Skeletal muscle satellite cell (primary cell): Measurements from ENCODE around the gene DEFB123. TPM values are rescaled to one million over a fixed set of nuclear protein-coding genes. Genes with fewer than 3 reads are reported as not detected.
"Not testable (repeated sequence)": the region's sequence is repeated elsewhere in the genome, so short reads cannot be mapped to it uniquely, and the experiment has no call there.

Experiments
- H3K27me3 ChIP-seq: 2 replicates; pipeline ENCODE4 v1.7.0; 2013; ENCODE audit warnings: low read length; ENCODE audit not compliant: control insufficient read depth, insufficient read depth
- H3K36me3 ChIP-seq: 2 replicates; pipeline ENCODE4 v1.7.0; 2013; ENCODE audit warnings: mild to moderate bottlenecking, control low read depth, low read length; ENCODE audit not compliant: insufficient read depth
- H3K4me1 ChIP-seq: 2 replicates; pipeline ENCODE4 v1.7.0; 2013; ENCODE audit warnings: low read length; ENCODE audit not compliant: control insufficient read depth, insufficient read depth
- H3K4me2 ChIP-seq: 2 replicates; pipeline ENCODE4 v1.7.0; 2013; ENCODE audit warnings: mild to moderate bottlenecking, low read length
- H3K4me3 ChIP-seq: 2 replicates; pipeline ENCODE4 v1.7.0; 2013; ENCODE audit warnings: low read length
- H3K9ac ChIP-seq: 2 replicates; pipeline ENCODE4 v1.7.0; 2013; ENCODE audit warnings: mild to moderate bottlenecking, low read depth, low read length, moderate library complexity
- H3K9me3 ChIP-seq: replicated peaks from 2 replicates; pipeline ENCODE4 v1.7.0; 2013; ENCODE audit warnings: mild to moderate bottlenecking, control low read depth, low read length
- total RNA-seq: library from RNA; depleted of rRNA; stranded (reverse); fragments of >200 nt; gene quantifications from 2 replicates; pipeline ENCODE4 v1.2.3, GENCODE V29; 2012; rRNA removed

The DEFB123 gene, protein sequence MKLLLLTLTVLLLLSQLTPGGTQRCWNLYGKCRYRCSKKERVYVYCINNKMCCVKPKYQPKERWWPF
- total RNA-seq = not detected in 2 replicates

DNA sequence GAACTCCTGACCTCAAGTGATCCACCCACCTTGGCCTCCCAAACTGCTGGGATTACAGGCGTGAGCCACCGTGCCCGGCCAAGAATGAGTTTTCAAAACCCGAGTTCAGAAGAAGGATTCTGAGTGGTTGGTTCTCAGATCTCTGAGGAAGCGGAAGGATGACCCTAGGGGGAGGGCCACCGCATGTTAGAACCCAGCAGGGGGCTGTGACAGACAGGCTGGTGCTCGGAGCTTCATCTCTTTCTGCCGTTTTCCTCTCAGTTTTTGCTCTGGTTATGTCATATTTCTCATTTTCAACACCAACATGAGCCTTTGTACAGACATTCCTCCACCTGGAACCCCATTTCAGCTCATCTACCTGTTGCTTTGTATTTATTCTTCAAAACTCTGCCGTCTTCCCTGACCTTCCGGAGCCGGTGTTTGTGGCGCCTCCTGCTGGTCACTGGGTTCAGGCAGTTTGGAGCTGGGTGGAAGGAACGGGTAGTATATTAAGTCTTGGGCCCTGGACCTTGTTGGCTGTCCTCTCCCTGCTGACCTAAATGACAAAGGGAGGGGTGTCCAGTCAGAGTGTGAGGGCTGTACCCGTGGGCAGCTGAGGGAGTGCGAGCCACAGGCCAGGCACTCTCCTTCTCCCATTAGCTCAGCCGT, at the start of gene DEFB123:
Gene DEFB123 (plus strand): TSS at position 621 of the 648 bp plus-strand sequence. CDS start 67 bp downstream, outside the sequence.
- Histone ChIP-seq H3K9me3 (no peaks in the 10 kb centered on the region), H3K4me1 (no peaks in the 10 kb centered on the region), H3K4me2 (no peak within 1 kb of the TSS), H3K9ac (no peak within 1 kb of the TSS), H3K27me3 (peaks cover 4% of the 10 kb centered on the region), H3K36me3 (no peaks in the 10 kb centered on the region), H3K4me3 (no peak within 1 kb of the TSS)

DNA sequence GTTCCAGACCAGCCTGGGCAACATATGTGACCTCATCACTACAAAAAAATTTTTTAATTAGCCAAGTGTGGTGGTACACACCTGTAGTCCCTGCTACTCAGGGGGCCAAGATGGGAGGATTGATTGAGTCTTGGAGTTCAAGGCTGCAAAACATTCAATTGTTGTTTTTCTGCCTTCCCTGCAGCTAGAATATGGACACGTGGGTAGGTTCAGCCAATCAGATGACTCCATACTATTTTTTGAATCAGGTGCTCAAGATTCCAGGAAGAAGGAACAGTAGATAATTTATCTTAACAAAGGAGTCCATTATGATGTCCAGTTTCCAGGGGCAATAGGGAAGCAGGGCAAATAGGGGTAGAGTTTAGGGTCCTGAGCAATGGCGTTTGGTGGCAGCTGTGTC, 47.6 kb upstream of the DEFB123 start:
- Histone ChIP-seq H3K9me3 (no peaks in the 10 kb centered on the region), H3K9ac (no peak overlapping the region), H3K4me2 (no peak overlapping the region), H3K27me3 (no peaks in the 10 kb centered on the region), H3K4me3 (no peak overlapping the region), H3K4me1 (no peaks in the 10 kb centered on the region), H3K36me3 (no peaks in the 10 kb centered on the region)

GRCh38 chr20:31394900-31395299, 45.5 kb upstream of the DEFB123 start:
- Histone ChIP-seq H3K9me3 (no peaks in the 10 kb centered on the region), H3K4me2 (no peak overlapping the region), H3K4me3 (no peak overlapping the region), H3K36me3 (no peaks in the 10 kb centered on the region), H3K4me1 (no peaks in the 10 kb centered on the region), H3K9ac (no peak overlapping the region), H3K27me3 (no peaks in the 10 kb centered on the region)

- no peak overlapping the region for H3K9ac ChIP-seq
- no peaks in the 10 kb centered on the region for H3K36me3 ChIP-seq
- H3K4me2 ChIP-seq = no peak overlapping the region
- H3K4me1 ChIP-seq = no peaks in the 10 kb centered on the region
- no peaks in the 10 kb centered on the region for H3K9me3 ChIP-seq
- no peak overlapping the region for H3K4me3 ChIP-seq
- H3K27me3 ChIP-seq = no peaks in the 10 kb centered on the region
Measured at GRCh38 chr20:31403886-31404285, 36.5 kb upstream of the DEFB123 start.

- no peak within 1 kb of the TSS for H3K4me2 ChIP-seq
- H3K4me3 ChIP-seq = no peak within 1 kb of the TSS
- no peaks in the 10 kb centered on the region for H3K9me3 ChIP-seq
- H3K36me3 ChIP-seq = no peaks in the 10 kb centered on the region
- no peaks in the 10 kb centered on the region for H3K27me3 ChIP-seq
- no peaks in the 10 kb centered on the region for H3K4me1 ChIP-seq
- no peak within 1 kb of the TSS for H3K9ac ChIP-seq
Measured at GRCh38 chr20:31406115-31406514, 34.3 kb upstream of the DEFB123 start, which contains the start of gene DEFB121. Gene DEFB121, minus strand, starts transcription at chr20:31406215. Its CDS starts 63 bp downstream, at chr20:31406152.

DNA sequence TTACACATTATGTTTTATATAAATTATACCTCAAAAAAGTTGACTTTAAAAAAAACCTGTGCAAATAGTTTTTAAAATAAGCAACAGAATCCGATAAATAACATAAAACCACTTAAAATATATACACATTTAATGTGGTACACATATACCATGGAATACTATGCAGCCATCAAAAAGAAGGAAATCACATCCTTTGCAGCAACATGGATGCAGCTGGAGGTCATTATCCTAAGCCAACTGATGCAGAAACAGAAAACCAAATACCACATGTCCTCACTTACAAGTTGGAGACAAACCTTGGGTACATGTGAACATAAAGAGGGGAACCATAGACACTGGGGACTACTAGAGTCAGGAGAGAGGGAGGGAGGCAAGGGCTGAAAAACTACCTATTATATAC, 30.4 kb upstream of the DEFB123 start:
- Histone ChIP-seq H3K27me3 (no peaks in the 10 kb centered on the region), H3K4me2 (no peak overlapping the region), H3K36me3 (no peaks in the 10 kb centered on the region), H3K9ac (no peak overlapping the region), H3K9me3 (no peaks in the 10 kb centered on the region), H3K4me3 (no peak overlapping the region), H3K4me1 (no peaks in the 10 kb centered on the region)

DNA sequence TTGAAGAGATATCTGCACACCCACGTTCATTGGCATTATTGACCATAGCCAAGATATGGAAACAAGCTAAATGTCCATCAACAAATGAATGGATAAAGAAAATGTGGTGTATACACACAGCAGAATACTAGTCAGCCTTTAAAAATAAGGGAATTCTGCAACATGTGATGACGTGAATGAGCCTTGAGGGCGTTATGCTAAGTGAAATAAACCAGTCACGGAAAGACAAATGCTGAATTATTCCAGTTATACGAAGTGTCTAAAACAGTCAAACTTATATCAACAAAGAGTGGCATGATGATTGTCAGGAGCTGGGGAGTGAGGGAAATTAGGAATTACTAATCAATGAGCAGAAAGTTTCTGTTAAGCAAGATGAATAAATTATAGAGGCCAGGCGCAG, 26.1 kb upstream of the DEFB123 start:
- no peaks in the 10 kb centered on the region for H3K9me3 ChIP-seq
- H3K4me3 ChIP-seq = no peak overlapping the region
- H3K36me3 ChIP-seq = no peaks in the 10 kb centered on the region
- no peak overlapping the region for H3K9ac ChIP-seq
- no peaks in the 10 kb centered on the region for H3K4me1 ChIP-seq
- no peak overlapping the region for H3K4me2 ChIP-seq
- H3K27me3 ChIP-seq = no peaks in the 10 kb centered on the region

GRCh38 chr20:31415653-31416052, 24.8 kb upstream of the DEFB123 start:
- H3K9ac ChIP-seq = no peak overlapping the region
- no peak overlapping the region for H3K4me2 ChIP-seq
- no peaks in the 10 kb centered on the region for H3K27me3 ChIP-seq
- no peaks in the 10 kb centered on the region for H3K4me1 ChIP-seq
- H3K36me3 ChIP-seq = no peaks in the 10 kb centered on the region
- no peaks in the 10 kb centered on the region for H3K9me3 ChIP-seq
- H3K4me3 ChIP-seq = no peak overlapping the region

DNA sequence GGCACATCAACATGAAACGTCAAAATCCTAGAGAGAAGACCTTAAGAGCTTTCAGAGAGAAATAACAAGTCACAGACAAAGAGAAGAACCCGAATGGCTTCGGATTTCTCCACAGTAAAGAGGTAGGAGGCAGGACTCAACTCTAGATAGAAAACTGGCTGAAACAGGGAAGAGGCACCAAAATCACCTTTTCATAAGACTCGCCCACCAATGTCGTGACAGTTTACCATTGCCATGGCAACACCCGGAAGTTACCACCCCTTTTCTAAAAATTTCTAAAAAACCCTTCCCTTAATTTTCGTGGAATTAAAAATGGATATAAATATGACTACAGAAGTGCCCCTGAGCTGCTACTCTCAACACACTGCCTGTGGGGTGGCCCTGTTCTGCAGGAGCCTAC, 22.1 kb upstream of the DEFB123 start:
- Histone ChIP-seq H3K9me3 (no peaks in the 10 kb centered on the region), H3K4me1 (no peaks in the 10 kb centered on the region), H3K27me3 (no peaks in the 10 kb centered on the region), H3K9ac (no peak overlapping the region), H3K4me2 (no peak overlapping the region), H3K36me3 (no peaks in the 10 kb centered on the region), H3K4me3 (no peak overlapping the region)

GRCh38 chr20:31425797-31426196, 14.6 kb upstream of the DEFB123 start:
- no peaks in the 10 kb centered on the region for H3K36me3 ChIP-seq
- no peaks in the 10 kb centered on the region for H3K27me3 ChIP-seq
- no peaks in the 10 kb centered on the region for H3K9me3 ChIP-seq
- no peak overlapping the region for H3K4me2 ChIP-seq
- H3K9ac ChIP-seq = no peak overlapping the region
- H3K4me1 ChIP-seq = no peaks in the 10 kb centered on the region
- H3K4me3 ChIP-seq = no peak overlapping the region

GRCh38 chr20:31426891-31427551, 13.4 kb upstream of the DEFB123 start:
- H3K36me3 ChIP-seq, H3K9me3 ChIP-seq: not testable (repeated sequence)

DNA sequence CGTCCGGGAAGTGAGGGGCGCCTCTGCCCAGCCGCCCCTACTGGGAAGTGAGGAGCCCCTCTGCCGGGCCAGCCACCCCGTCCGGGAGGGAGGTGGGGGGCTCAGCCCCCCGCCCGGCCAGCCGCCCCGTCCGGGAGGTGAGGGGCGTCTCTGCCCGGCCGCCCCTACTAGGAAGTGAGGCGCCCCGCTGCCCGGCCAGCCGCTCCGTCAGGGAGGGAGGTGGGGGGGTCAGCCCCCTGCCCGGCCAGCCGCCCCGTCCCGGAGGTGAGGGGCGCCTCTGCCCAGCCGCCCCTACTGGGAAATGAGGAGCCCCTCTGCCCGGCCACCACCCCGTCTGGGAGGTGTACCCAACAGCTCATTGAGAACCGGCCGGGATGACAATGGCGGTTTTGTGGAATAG, 12.9 kb upstream of the DEFB123 start:
- not testable (repeated sequence) for H3K27me3 ChIP-seq, H3K9ac ChIP-seq, H3K36me3 ChIP-seq, H3K4me3 ChIP-seq, H3K9me3 ChIP-seq, H3K4me2 ChIP-seq, H3K4me1 ChIP-seq

More at GRCh38 chr20:31426891-31427551, 13.4 kb upstream of the DEFB123 start:
- H3K4me2 ChIP-seq, H3K27me3 ChIP-seq, H3K4me3 ChIP-seq, H3K4me1 ChIP-seq, H3K9ac ChIP-seq: not testable (repeated sequence)
